Activated naive CD4-positive, alpha-beta T cell treated with anti-CD3 and anti-CD28 coated beads, Interleukin-2, amount 10 ng/mL, durations not matched to agents 7 days and 5 days (primary cell): ENCODE data around the gene HOOK1.
A peak's percentile ranks its signal among the peaks of the same experiment; 100 is the strongest.
"Not testable (repeated sequence)": the region's sequence is repeated elsewhere in the genome, so short reads cannot be mapped to it uniquely, and the experiment has no call there.

Experiments used
- CTCF ChIA-PET: fragments of 350-600 bp; sonication (Branson Sonifier 250); formaldehyde crosslinking; loops from one replicate; lab custom pipeline; 2021; ENCODE audit warnings: antibody characterized with exemption; lab: Charles Lee
- DNase-seq: peaks from one replicate; pipeline ENCODE4 v3.0.0-alpha.2; 2020
- H3K27ac Mint-ChIP-seq: one replicate; pipeline ENCODE4 v1.8.0; 2021; ENCODE audit warnings: mild to moderate bottlenecking, moderate library complexity, mixed read lengths
- H3K27me3 Mint-ChIP-seq: one replicate; pipeline ENCODE4 v1.8.0; 2021; ENCODE audit warnings: mild to moderate bottlenecking, mixed read lengths
- H3K36me3 Mint-ChIP-seq: one replicate; pipeline ENCODE4 v1.8.0; 2021; ENCODE audit warnings: mixed read lengths
- H3K4me1 Mint-ChIP-seq: one replicate; pipeline ENCODE4 v1.8.0; 2021; ENCODE audit warnings: mixed read lengths
- H3K4me3 Mint-ChIP-seq: one replicate; pipeline ENCODE4 v1.8.0; 2021; ENCODE audit warnings: mild to moderate bottlenecking, moderate library complexity, mixed read lengths
- H3K9me3 Mint-ChIP-seq: one replicate; pipeline ENCODE4 v1.8.0; 2021; ENCODE audit warnings: mixed read lengths

HOOK1 gene

DNA sequence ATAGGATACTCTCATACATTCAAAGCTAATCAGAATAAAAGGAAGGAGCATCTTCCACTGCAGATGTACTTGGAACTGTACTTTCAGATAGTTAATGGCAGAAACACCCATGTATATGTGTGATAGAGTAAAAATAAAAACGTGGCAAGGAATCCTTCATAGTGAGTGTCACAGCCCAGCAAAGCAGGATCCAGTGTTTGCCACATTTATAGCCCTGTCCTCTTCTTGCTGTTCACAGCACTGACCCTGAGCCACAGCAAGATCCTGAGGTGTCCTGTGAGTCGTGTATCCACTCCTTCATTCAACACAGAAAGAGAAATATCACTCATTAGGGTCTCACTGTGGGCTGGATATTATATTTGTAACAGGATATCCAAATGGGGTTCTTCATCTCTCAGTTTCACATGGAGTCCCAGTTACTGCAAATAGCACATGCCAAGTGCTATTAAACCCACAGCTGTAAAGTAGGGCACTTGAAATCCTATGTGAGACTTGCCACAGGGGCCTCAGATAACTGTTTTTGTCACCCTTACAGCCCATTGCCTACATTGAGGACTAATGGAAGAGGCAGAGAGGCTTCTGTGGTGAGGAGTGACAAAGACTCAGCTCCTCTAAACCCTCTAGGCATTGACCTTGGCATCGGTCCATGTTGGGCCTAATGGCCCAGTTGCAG is 70.5 kb downstream of the HOOK1 start:
- H3K4me1 Mint-ChIP-seq = no peaks in the 10 kb centered on the region
- CTCF ChIA-PET = interaction anchor here (2.5 kb wide), 1 partner anchor 62 kb away, joined by 10 read pairs; no protein-coding TSS in a partner anchor

DNA sequence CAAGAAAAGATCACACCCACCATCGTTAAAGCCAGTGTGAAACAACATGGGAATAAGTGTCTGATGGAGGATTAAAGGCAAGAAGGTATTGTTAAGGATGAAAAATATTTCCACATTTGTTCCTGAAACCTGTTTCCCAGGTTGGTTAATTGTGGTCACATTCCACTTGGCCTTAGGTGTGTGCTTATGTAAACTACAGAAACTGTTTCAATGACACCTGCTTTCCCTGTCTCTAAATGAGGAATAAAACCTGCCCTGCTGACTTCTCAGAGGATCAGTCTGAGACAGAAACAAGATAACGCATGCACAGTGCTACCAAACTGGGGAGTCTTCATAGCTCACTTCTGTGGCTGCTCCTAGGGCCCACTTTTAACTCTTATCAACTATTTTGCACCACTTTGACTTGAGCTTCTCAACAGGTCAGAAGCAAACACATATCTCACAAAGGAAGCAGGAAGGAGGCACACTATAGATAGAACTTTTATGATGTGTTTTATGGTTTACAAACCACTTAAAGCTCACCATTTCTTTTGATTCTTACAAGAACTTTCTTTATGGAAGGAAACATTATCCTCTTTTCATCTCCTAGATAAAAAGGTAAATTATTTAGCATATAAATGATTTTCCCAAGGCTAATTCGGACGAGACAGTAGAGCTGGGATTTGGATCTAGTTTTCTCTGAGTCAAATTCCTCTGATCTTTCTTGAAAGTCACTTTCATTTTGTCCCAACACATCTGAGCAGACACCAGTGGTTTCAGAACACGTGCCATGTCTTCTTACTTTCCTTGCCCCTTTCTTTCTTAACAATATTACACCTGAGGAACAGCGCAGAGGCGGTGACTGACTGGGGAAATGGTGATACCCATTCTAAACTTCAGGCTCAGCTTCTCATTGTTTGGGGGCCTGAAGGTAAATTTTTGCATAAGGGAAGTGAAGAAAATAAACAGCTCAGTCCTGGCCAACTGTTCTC is 78.4 kb downstream of the HOOK1 start:
- Mint-ChIP-seq H3K4me3 (peak overlapping the region; percentile 26), H3K27ac (peak overlapping the region; percentile 87), H3K9me3 (peaks cover 15% of the 10 kb centered on the region), H3K4me1 (peaks cover 17% of the 10 kb centered on the region), H3K36me3 (no peaks in the 10 kb centered on the region), H3K27me3 (peaks cover 9% of the 10 kb centered on the region)
- DNase-seq = no peak
- CTCF ChIA-PET = interaction anchor here (1.1 to 4.7 kb wide), 3 partner anchors 10 to 54 kb away, joined by 3 to 19 read pairs (median 9); no protein-coding TSS in a partner anchor

More for the DNA sequence above, 70.5 kb downstream of the HOOK1 start:
- Mint-ChIP-seq H3K27ac (no peak overlapping the region), H3K4me3 (no peak overlapping the region), H3K27me3 (peaks cover 9% of the 10 kb centered on the region), H3K9me3 (peaks cover 12% of the 10 kb centered on the region), H3K36me3 (no peaks in the 10 kb centered on the region)
- DNase-seq = no peak

DNA sequence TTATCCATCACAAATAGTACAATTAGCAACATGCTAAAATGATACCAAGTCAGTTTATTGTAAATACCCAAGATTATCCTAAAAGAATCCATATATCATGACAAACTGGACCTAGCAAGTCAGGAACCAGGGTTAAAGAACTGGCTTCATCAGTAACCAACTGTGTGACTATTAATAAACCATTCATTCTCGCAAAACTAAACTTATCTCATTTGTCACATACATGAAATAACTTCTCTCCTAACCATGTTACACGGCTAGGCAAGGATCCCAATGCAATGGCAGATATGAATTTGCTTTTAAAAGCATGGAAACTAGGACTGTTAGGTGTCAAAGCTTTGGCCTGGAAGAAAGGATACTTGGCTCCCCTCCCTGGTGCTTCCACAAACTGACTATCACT is 82.4 kb downstream of the HOOK1 start:
- Mint-ChIP-seq H3K27me3 (no peaks in the 10 kb centered on the region), H3K4me1 (peaks cover 17% of the 10 kb centered on the region), H3K36me3 (no peaks in the 10 kb centered on the region), H3K9me3 (no peaks in the 10 kb centered on the region), H3K4me3 (no peak overlapping the region), H3K27ac (no peak overlapping the region)
- no peak for DNase-seq
- CTCF ChIA-PET = interaction anchor here (1.2 to 1.5 kb wide), 2 partner anchors 14 to 16 kb away, joined by 3 read pairs; no protein-coding TSS in a partner anchor

DNA sequence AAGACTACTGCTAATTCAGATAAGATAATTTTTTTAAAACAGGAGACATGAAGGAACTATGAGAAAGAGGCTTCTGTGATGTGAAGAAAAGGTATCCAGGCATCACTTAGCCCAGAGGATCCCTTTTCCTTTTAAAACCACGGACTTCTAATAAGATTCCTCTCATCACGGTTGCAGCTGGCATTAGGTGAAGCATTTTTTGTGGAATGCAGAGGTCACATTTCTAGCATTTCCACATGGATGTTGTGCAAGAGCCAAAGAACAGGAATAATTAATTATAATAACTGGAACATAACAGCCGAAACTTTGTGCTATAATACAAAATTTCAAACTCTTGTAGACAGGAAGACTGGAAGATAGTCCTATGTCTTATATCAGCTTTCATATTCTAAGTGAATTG is 84.2 kb downstream of the HOOK1 start:
- H3K27me3 Mint-ChIP-seq = no peaks in the 10 kb centered on the region
- H3K4me1 Mint-ChIP-seq = peaks cover 8% of the 10 kb centered on the region
- H3K4me3 Mint-ChIP-seq = no peak overlapping the region
- H3K36me3 Mint-ChIP-seq = no peaks in the 10 kb centered on the region
- no peak overlapping the region for H3K27ac Mint-ChIP-seq
- DNase-seq = no peak
- H3K9me3 Mint-ChIP-seq = no peaks in the 10 kb centered on the region
- CTCF ChIA-PET = no interaction called here

DNA sequence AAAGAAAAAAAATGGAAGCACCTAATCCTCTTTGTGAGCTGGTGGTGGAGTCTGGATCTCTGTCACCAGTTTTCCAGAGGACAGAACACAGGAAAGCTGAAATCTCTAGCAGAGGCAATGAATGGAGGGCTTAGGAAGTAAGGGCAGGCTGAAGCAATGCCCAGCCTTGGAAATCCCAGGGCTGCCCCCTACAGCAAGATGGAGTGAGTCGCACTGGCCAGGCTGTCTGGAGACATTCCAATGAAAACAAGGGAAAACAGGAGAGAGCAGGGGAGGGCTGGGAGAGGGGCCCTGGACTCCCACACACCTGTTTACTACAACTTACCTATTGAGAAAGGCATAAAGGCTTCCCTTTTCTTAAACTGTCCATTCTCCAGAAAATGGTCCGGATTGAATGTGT is 85.9 kb downstream of the HOOK1 start:
- DNase-seq = no peak
- Mint-ChIP-seq H3K4me1 (peaks cover 5% of the 10 kb centered on the region), H3K9me3 (no peaks in the 10 kb centered on the region), H3K27me3 (no peaks in the 10 kb centered on the region), H3K4me3 (no peak overlapping the region), H3K27ac (no peak overlapping the region), H3K36me3 (no peaks in the 10 kb centered on the region)
- CTCF ChIA-PET = interaction anchor here (4.6 kb wide), 1 partner anchor 46 kb away, joined by 53 read pairs; no protein-coding TSS in a partner anchor

DNA sequence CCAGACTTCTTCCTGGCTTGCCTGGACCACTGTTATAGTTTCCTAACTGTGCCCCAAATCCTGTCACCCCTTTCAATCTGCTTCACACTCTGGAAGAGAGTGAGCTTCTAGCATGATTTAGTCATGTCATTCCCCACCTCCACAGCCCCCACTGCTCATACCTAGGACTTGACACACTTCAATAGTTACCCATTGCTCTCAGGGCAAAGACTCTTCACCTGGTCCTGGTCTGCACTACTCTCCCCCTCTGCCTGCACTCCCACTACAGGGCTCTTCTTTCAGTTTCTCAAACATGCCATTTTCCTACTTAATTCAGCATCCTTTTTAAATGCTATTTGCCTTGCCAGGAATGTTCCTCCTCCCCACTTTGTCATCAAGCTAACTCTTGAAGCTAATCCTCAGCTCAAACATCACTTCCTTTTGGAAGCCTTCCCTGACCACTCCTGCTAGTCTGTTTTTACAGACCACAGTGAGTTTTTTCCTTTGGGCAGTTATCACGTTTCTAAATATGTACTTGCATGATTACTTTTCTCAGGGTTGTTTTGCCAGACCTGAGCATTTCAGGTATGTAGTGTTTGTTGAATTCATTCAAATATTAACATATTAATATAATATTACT is 87.1 kb downstream of the HOOK1 start:
- no peaks in the 10 kb centered on the region for H3K36me3 Mint-ChIP-seq
- CTCF ChIA-PET = interaction anchor here (1.2 to 4.6 kb wide), 3 partner anchors 8 to 45 kb away, joined by 4 to 53 read pairs (median 9); no protein-coding TSS in a partner anchor
- H3K9me3 Mint-ChIP-seq = no peaks in the 10 kb centered on the region
- no peak overlapping the region for H3K4me3 Mint-ChIP-seq
- no peak overlapping the region for H3K27ac Mint-ChIP-seq
- no peaks in the 10 kb centered on the region for H3K27me3 Mint-ChIP-seq
- peaks cover 5% of the 10 kb centered on the region for H3K4me1 Mint-ChIP-seq
- DNase-seq = no peak

DNA sequence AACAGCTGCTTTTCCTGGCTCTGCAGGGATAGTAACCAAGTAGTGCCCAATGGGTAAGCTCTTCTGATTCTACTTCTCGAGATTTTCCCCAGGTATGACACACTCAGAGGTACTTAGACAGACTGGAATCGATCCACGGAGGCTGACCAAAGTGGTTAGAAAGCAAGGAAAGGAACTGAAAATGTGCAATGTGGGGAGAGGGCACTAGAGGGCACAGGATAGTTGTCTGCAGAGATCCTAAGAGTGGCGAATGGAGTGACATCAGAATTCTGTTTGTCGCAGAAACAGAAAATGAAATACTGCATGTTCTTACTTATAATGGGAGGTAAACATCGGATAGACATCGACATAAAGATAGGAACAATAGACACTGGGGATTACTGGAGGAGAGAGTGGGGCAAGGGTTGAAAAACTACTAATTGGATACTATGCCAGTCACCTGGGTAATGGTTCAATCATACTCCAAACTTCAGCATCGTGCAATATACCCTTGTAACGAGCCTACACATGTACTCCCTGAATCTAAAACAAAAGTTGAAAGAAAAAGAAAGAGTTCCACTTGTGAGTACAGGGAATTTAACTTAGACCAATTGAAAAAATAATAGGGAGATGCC is 88.5 kb downstream of the HOOK1 start:
- Mint-ChIP-seq H3K4me1 (peaks cover 5% of the 10 kb centered on the region), H3K4me3 (no peak overlapping the region), H3K36me3 (no peaks in the 10 kb centered on the region), H3K27me3 (no peaks in the 10 kb centered on the region), H3K27ac (no peak overlapping the region), H3K9me3 (no peaks in the 10 kb centered on the region)
- DNase-seq = peak; percentile 51
- CTCF ChIA-PET = interaction anchor here (1.0 to 4.6 kb wide), 6 partner anchors 9 to 47 kb away, joined by 3 to 53 read pairs (median 6); partner anchors contain the start of gene CYP2J2

DNA sequence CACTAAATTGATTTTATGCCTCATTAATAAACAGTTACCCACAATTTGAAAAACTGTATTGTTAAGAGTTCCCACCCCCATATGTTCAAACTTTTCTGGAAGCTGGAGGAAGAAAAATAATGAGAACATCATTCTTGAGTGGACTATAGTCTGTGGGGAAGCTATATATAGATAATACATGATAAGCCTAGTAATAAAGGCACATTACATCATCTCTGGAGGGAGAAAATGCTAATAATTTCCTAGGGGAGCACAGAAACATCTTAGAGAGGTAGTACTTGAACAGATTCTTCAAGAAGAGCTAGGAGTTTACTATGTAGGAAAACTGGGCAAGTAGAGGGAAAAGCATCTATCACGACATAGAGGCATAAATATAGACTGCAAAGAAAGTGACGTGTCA is 92.2 kb downstream of the HOOK1 start:
- CTCF ChIA-PET = interaction anchor here (1.2 to 3.3 kb wide), 2 partner anchors 27 to 40 kb away, joined by 3 to 17 read pairs; no protein-coding TSS in a partner anchor
- Mint-ChIP-seq H3K4me3 (no peak overlapping the region), H3K4me1 (peaks cover 5% of the 10 kb centered on the region), H3K36me3 (no peaks in the 10 kb centered on the region), H3K27me3 (no peaks in the 10 kb centered on the region), H3K9me3 (no peaks in the 10 kb centered on the region), H3K27ac (no peak overlapping the region)
- no peak for DNase-seq

DNA sequence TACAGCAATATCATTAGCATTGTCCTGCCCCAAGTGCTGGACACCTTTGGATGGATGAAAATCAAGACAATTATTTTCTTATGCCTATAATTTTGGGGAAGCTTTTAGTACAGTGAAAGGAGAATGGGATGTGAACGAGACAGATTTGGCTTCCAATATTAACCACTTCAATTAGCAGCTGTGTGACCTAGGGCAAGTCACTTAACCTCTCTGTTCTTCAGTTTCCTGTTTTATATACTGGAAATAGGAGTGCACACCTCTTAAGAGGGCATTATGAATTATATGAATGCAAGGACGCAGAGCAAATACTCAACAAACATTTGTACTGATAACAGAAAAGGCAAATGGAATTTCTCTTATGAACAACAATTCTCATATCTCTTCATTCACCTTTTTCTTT is 93.3 kb downstream of the HOOK1 start:
- Mint-ChIP-seq H3K36me3 (no peaks in the 10 kb centered on the region), H3K4me3 (no peak overlapping the region), H3K27ac (no peak overlapping the region), H3K27me3 (no peaks in the 10 kb centered on the region), H3K4me1 (peaks cover 4% of the 10 kb centered on the region), H3K9me3 (no peaks in the 10 kb centered on the region)
- CTCF ChIA-PET = interaction anchor here (3.3 kb wide), 1 partner anchor 39 kb away, joined by 17 read pairs; no protein-coding TSS in a partner anchor
- no peak for DNase-seq

DNA sequence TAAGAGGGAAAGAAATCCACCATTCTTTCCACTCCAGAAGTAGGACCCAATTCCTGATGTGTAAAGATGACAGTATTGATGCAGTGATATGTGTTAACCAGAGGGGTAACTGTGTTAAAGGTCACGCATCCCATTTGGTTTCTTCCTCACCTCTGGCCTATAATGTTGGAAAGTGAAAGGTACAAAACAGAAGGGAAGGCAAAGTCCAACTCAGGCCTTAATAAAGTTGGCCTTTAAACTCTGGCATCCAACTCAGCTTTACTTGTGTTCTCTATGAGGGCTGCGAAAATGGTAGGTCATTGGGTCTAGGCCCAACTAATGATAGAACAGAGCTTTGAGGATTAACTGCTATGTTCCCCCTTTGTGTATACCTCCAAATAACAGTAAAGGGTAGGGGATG is 93.9 kb downstream of the HOOK1 start:
- CTCF ChIA-PET = no interaction called here
- DNase-seq = no peak
- H3K9me3 Mint-ChIP-seq = no peaks in the 10 kb centered on the region
- H3K27me3 Mint-ChIP-seq = no peaks in the 10 kb centered on the region
- H3K4me1 Mint-ChIP-seq = no peaks in the 10 kb centered on the region
- H3K36me3 Mint-ChIP-seq = no peaks in the 10 kb centered on the region
- no peak overlapping the region for H3K4me3 Mint-ChIP-seq
- no peak overlapping the region for H3K27ac Mint-ChIP-seq

DNA sequence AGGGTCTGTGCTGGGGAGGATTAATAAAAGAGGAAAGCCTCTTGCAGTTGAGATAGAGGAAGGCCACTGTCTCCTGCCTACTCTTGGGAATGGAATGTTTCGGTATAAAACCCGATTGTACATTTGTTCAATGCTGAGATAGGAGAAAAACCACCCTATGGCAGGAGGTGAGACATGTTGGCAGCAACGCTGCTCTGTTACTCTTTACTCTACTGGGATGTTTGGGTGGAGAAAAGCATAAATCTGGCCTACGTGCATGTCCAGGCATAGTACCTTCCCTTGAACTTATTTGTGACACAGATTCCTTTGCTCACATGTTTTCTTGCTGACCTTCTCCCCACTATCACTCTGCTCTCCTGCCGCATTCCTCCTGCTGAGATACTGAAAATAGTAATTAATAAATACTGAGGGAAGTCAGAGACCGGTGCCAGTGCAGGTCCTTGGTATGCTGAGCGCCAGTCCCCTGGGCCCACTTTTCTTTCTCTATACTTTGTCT is 100.1 kb downstream of the HOOK1 start:
- H3K27ac Mint-ChIP-seq, H3K36me3 Mint-ChIP-seq, H3K9me3 Mint-ChIP-seq, CTCF ChIA-PET, DNase-seq, H3K4me1 Mint-ChIP-seq, H3K4me3 Mint-ChIP-seq, H3K27me3 Mint-ChIP-seq: not testable (repeated sequence)

DNA sequence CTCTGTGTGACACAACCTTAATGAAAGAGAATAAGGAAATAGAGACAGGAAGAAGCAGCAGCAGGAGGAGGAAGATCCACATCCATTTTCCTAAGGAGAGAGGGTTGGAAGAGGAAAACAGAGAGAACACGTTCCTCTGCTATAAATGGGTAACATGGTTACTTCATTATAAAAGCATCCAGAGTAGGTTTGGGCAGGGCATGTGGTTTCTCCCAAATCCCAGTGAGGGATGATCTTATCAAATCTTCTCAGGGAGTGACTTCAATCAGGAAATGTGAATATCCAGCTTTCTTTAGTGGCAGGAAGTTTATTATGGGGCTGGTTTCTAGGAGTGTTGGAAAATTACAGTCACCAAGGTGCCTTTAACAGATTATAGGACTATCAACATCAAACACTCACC is 100.8 kb downstream of the HOOK1 start:
- CTCF ChIA-PET = no interaction called here
- no peak for DNase-seq
- Mint-ChIP-seq H3K9me3 (no peaks in the 10 kb centered on the region), H3K4me3 (no peak overlapping the region), H3K27ac (no peak overlapping the region), H3K4me1 (peaks cover 6% of the 10 kb centered on the region), H3K27me3 (no peaks in the 10 kb centered on the region), H3K36me3 (no peaks in the 10 kb centered on the region)

DNA sequence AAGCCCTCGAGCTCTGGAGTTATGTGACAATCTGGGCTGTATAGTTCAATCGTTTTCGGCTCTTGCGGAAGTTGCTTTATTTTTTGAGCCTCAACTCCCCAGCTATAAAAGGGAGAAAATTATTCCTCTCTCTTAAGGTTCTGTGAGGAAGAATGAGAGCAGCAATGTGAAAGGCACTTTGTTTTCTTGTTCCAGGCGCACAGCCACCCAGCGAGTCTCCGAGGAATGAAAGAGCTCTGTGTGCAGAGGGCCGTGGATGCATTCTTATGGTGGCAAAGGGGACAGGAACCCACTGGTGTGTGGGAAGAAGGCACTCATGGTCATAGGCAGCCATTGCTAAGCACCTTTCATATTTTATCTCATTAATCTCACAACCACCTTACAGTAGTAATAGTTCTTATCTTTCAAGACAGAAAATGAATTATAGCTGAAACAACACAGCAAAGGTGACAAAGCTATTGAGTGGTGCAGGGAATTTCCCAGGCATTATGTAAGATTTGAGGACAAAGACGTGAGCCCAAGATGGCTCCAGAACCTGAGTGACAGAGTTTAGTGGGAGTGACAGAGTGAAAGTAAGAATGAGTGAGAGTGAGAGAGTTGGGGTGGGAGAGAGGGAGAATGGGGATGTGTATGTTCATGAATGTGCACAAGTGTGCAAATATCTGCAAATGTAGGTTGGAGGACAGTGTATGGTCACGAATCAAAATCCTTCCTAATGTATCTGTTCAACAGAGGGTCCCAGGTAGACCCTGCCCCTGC is 102.5 kb downstream of the HOOK1 start:
- no peak for DNase-seq
- H3K27me3 Mint-ChIP-seq = no peaks in the 10 kb centered on the region
- H3K27ac Mint-ChIP-seq = no peak overlapping the region
- peaks cover 6% of the 10 kb centered on the region for H3K4me1 Mint-ChIP-seq
- H3K9me3 Mint-ChIP-seq = no peaks in the 10 kb centered on the region
- CTCF ChIA-PET = no interaction called here
- no peaks in the 10 kb centered on the region for H3K36me3 Mint-ChIP-seq
- no peak overlapping the region for H3K4me3 Mint-ChIP-seq
